Trophoblast cell (in vitro differentiated cells and primary cell): ENCODE results near the gene ERI2.

Experiments used
- DNase-seq, 2 donors: peaks; one replicate each; pipeline ENCODE4 v3.0.0-alpha.2; 2016
- H2AFZ ChIP-seq: 2 replicates; pipeline ENCODE4 v1.6.1; 2013; ENCODE audit warnings: low read length, moderate library complexity, mild to moderate bottlenecking; ENCODE audit not compliant: insufficient read depth, poor library complexity
- H2AK5ac ChIP-seq: 2 replicates; pipeline ENCODE4 v1.6.1; 2013; ENCODE audit warnings: mild to moderate bottlenecking, low read length
- H2BK120ac ChIP-seq: 2 replicates; pipeline ENCODE4 v1.6.1; 2013; ENCODE audit warnings: low read length, mild to moderate bottlenecking, moderate library complexity; ENCODE audit not compliant: insufficient read depth, poor library complexity
- H2BK12ac ChIP-seq: 2 replicates; pipeline ENCODE4 v1.6.1; 2013; ENCODE audit warnings: mild to moderate bottlenecking, low read length, moderate library complexity
- H2BK5ac ChIP-seq: 2 replicates; pipeline ENCODE4 v1.6.1; 2013; ENCODE audit warnings: low read length, low read depth, moderate library complexity, mild to moderate bottlenecking; ENCODE audit not compliant: poor library complexity
- H3K14ac ChIP-seq: 2 replicates; pipeline ENCODE4 v1.6.1; 2013; ENCODE audit warnings: mild to moderate bottlenecking, low read length
- H3K18ac ChIP-seq: 2 replicates; pipeline ENCODE4 v1.6.1; 2013; ENCODE audit warnings: mild to moderate bottlenecking, low read length
- H3K23ac ChIP-seq: 2 replicates; pipeline ENCODE4 v1.6.1; 2013; ENCODE audit warnings: low read length
- H3K27ac ChIP-seq: 2 replicates; pipeline ENCODE4 v1.5.1; 2013; ENCODE audit warnings: low read depth, mild to moderate bottlenecking, inconsistent platforms, low read length, moderate library complexity
- H3K27me3 ChIP-seq: 2 replicates; pipeline ENCODE4 v1.6.1; 2013; ENCODE audit warnings: inconsistent platforms, mild to moderate bottlenecking, low read length, moderate library complexity; ENCODE audit not compliant: insufficient read depth
- H3K36me3 ChIP-seq, 2 experiments: 1 replicate in 1 of 2; 2 replicates in 1 of 2; pipeline ENCODE4 v1.6.1; 2013; ENCODE audit warnings: low read length in 2 of 2, mild to moderate bottlenecking in 2 of 2, moderate library complexity in 1 of 2; ENCODE audit not compliant: insufficient read depth in 2 of 2, control insufficient read depth in 1 of 2
- H3K4ac ChIP-seq: 2 replicates; pipeline ENCODE4 v1.6.1; 2013; ENCODE audit warnings: low read depth, mild to moderate bottlenecking, low read length, moderate library complexity
- H3K4me1 ChIP-seq, 2 experiments: 1 replicate in 1 of 2; 2 replicates in 1 of 2; pipeline ENCODE4 v1.6.1; 2013; ENCODE audit warnings: low read length in 2 of 2, mild to moderate bottlenecking in 2 of 2, moderate library complexity in 1 of 2; ENCODE audit not compliant: insufficient read depth in 2 of 2, control insufficient read depth in 1 of 2
- H3K4me2 ChIP-seq: 2 replicates; pipeline ENCODE4 v1.6.1; 2013; ENCODE audit warnings: inconsistent platforms, mild to moderate bottlenecking, low read length, moderate library complexity
- H3K4me3 ChIP-seq: 2 replicates; pipeline ENCODE4 v1.5.1; 2013; ENCODE audit warnings: mild to moderate bottlenecking, low read depth, low read length, inconsistent platforms
- H3K79me1 ChIP-seq: one replicate; pipeline ENCODE4 v1.6.1; 2013; ENCODE audit warnings: low read length
- H3K79me2 ChIP-seq: 2 replicates; pipeline ENCODE4 v1.6.1; 2013; ENCODE audit warnings: low read length, mild to moderate bottlenecking; ENCODE audit not compliant: control insufficient read depth, insufficient read depth, poor library complexity
- H3K9ac ChIP-seq: 2 replicates; pipeline ENCODE4 v1.6.1; 2013; ENCODE audit warnings: mild to moderate bottlenecking, low read length
- H3K9me3 ChIP-seq: 2 replicates; pipeline ENCODE4 v1.6.1; 2013; ENCODE audit warnings: low read depth, mild to moderate bottlenecking, control low read depth, inconsistent platforms, low read length; ENCODE audit not compliant: insufficient read depth
- H4K12ac ChIP-seq: 2 replicates; pipeline ENCODE4 v1.6.1; 2013; ENCODE audit warnings: low read depth, mild to moderate bottlenecking, low read length, moderate library complexity
- H4K8ac ChIP-seq: 2 replicates; pipeline ENCODE4 v1.6.1; 2013; ENCODE audit warnings: low read depth, mild to moderate bottlenecking, low read length, moderate library complexity
- H4K91ac ChIP-seq: one replicate; pipeline ENCODE4 v1.6.1; 2013; ENCODE audit warnings: low read depth, mild to moderate bottlenecking, low read length, moderate library complexity
- WGBS: extraction: QIAGEN DNeasy Blood & Tissue Kit; methylation state at CpG from one replicate; pipeline ENCODE4 v1.1.7; 2013; ENCODE audit warnings: missing lambda C conversion rate; ENCODE audit not compliant: insufficient read length, insufficient coverage; ENCODE audit errors: extremely low coverage; 5-methylcytosine and 5-hydroxymethylcytosine counted together

ERI2 gene

DNA sequence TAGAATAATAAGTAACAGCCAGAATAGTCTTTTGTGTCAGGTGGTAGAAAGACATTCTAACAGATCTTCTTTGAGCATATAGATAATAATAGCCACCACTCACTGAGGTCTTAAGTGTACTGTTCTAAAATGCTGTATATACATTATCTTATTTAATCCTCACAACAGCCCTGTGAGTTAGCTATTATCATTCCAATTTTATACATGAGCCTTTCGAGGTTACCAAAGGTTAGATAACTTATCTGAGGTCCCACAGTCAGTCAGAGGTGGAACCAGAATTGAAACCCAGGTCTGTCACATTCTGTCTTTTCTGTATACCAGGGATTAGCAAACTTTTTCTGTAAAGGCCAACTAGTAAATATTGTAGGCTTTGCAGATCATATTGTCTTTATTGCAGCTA is 23.3 kb upstream of the ERI2 start:
- Histone ChIP-seq H3K27ac (no peak overlapping the region), H3K4me3 (no peak overlapping the region), H2BK12ac (no peak overlapping the region), H2BK5ac (no peak overlapping the region), H3K79me2 (no peaks in the 10 kb centered on the region), H3K27me3 (no peaks in the 10 kb centered on the region), H3K4me1 (no peaks in the 10 kb centered on the region), H3K4me2 (no peak overlapping the region), H3K23ac (no peak overlapping the region), H2BK120ac (no peak overlapping the region), H4K91ac (no peak overlapping the region), H3K9me3 (no peaks in the 10 kb centered on the region), H3K79me1 (no peaks in the 10 kb centered on the region), H3K36me3 (no peaks in the 10 kb centered on the region), H3K14ac (no peak overlapping the region), H4K8ac (no peak overlapping the region), H3K18ac (no peak overlapping the region), H4K12ac (no peak overlapping the region), H2AK5ac (no peak overlapping the region), H2AFZ (no peak overlapping the region), H3K4ac (no peak overlapping the region), H3K9ac (no peak overlapping the region)
- no CpG with 5 or more reads among the region's 1 CpG for WGBS
- no peak for DNase-seq

DNA sequence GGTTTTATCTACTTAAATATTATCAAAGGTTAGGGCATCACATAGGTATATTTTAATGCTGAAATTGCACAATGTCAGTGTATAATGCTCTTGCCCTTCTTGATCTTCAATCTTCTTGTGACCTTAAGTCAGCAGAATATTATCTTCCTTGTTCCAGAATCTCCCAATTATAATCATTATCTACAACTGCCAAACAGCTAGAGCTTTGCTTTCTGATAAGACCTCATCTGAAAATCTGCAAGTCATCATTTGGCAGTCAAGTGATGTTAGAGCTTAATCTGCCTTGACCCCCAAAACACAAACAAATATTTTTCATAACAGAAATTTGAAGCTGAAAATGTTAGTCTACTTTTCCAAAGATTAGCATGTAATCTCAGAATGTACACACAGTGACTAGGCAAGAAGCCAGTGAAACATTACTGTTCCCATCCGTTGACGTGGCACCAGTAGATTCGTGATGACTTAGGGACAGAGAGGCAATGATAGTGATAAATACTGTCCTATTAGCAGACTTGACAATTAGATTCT is 19.8 kb upstream of the ERI2 start:
- Histone ChIP-seq H3K4me2 (no peak overlapping the region), H3K4ac (no peak overlapping the region), H4K8ac (no peak overlapping the region), H3K18ac (no peak overlapping the region), H4K91ac (no peak overlapping the region), H3K4me1 (no peaks in the 10 kb centered on the region), H3K23ac (no peak overlapping the region), H3K14ac (no peak overlapping the region), H3K36me3 (no peaks in the 10 kb centered on the region), H3K9ac (no peak overlapping the region), H3K9me3 (no peaks in the 10 kb centered on the region), H3K27ac (no peak overlapping the region), H3K79me1 (no peaks in the 10 kb centered on the region), H2BK120ac (no peak overlapping the region), H2AFZ (no peak overlapping the region), H3K27me3 (no peaks in the 10 kb centered on the region), H3K4me3 (no peak overlapping the region), H2BK12ac (no peak overlapping the region), H2BK5ac (no peak overlapping the region), H4K12ac (no peak overlapping the region), H2AK5ac (no peak overlapping the region), H3K79me2 (no peaks in the 10 kb centered on the region)
- WGBS: no CpG with 5 or more reads among the region's 3 CpGs
- no peak for DNase-seq

DNA sequence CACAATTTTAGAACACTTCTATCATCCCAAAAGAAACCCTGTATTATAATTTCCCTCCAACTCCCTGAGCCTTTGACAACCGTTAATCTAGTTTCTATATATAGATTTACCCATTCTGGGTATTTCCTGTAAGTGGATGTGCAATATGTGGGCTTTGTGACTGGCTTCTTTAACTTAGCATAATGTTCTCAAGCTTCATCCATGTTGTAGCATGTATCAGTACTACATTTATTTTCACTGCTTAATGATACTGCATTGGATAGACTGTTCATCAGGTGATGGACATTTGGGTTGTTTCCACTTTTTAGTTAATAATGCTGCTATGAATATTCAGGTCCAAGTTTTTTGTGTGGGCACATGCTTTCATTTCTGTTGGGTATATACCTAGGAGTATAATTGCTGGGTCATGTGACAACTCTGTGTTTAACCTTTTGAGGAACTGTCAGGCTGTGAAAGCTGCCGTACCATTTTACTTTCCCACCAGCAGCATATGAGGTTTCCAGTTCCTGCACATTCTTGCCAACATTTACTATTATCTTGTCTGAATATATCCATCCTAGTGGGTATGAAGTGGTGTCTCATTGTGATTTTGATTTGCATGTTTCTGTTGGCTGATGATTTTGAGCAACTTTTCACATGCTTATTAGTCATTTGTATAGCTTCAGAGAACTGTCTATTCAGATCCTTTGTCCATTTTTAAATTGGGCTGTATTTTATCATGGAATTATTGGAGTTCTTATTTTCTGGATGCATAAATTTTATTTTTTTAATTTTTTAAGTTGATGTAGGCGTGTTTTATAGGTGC is 16.5 kb upstream of the ERI2 start:
- Histone ChIP-seq H3K23ac (no peak overlapping the region), H3K9me3 (no peaks in the 10 kb centered on the region), H3K18ac (no peak overlapping the region), H4K91ac (no peak overlapping the region), H2BK5ac (no peak overlapping the region), H3K9ac (no peak overlapping the region), H3K4me2 (no peak overlapping the region), H3K4me3 (no peak overlapping the region), H2BK12ac (no peak overlapping the region), H3K27me3 (no peaks in the 10 kb centered on the region), H4K8ac (no peak overlapping the region), H4K12ac (no peak overlapping the region), H3K4ac (no peak overlapping the region), H2AFZ (no peak overlapping the region), H3K79me1 (no peaks in the 10 kb centered on the region), H2AK5ac (no peak overlapping the region), H3K14ac (no peak overlapping the region), H2BK120ac (no peak overlapping the region), H3K27ac (no peak overlapping the region), H3K4me1 (no peaks in the 10 kb centered on the region), H3K36me3 (no peaks in the 10 kb centered on the region), H3K79me2 (no peaks in the 10 kb centered on the region)
- no peak for DNase-seq
- WGBS: no CpG with 5 or more reads among the region's 3 CpGs

DNA sequence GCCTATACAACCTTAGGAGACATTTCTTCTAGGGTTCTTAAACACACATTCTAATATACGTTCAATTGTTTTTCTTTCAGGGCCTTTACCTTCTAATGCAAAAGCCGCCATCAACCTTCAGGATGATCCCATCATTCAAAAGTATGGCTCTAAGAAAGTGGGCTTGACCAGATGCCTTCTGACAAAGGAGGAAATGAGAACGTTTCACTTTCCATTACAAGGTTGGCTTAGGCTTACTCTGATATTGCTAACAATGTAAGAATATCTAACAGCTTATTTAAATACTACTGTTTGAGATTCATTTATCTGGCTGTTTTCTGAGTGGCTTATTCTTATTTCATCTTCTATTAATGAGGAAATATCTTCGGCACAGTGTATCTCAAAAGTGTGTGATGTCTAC is 15.4 kb upstream of the ERI2 start:
- no peak overlapping the region for H3K9ac ChIP-seq
- H3K9me3 ChIP-seq: no peaks in the 10 kb centered on the region
- H3K27ac ChIP-seq: no peak overlapping the region
- no peak overlapping the region for H3K4me2 ChIP-seq
- H3K4me3 ChIP-seq: no peak overlapping the region
- no peak overlapping the region for H4K12ac ChIP-seq
- H3K27me3 ChIP-seq: no peaks in the 10 kb centered on the region
- no peak overlapping the region for H3K14ac ChIP-seq
- no peaks in the 10 kb centered on the region for H3K36me3 ChIP-seq
- H2AFZ ChIP-seq: no peak overlapping the region
- no peak overlapping the region for H3K18ac ChIP-seq
- H2AK5ac ChIP-seq: no peak overlapping the region
- H2BK120ac ChIP-seq: no peak overlapping the region
- no peak overlapping the region for H4K91ac ChIP-seq
- no peak overlapping the region for H4K8ac ChIP-seq
- no CpG with 5 or more reads among the region's 4 CpGs for WGBS
- H3K79me2 ChIP-seq: no peaks in the 10 kb centered on the region
- no peak overlapping the region for H2BK5ac ChIP-seq
- no peak overlapping the region for H3K4ac ChIP-seq
- H3K4me1 ChIP-seq: no peaks in the 10 kb centered on the region
- no peaks in the 10 kb centered on the region for H3K79me1 ChIP-seq
- H3K23ac ChIP-seq: no peak overlapping the region
- no peak overlapping the region for H2BK12ac ChIP-seq
- no peak for DNase-seq
